Measurements from ENCODE around the gene MBNL3.
"Not testable (repeated sequence)": the region's sequence is repeated elsewhere in the genome, so short reads cannot be mapped to it uniquely, and the experiment has no call there.

Gene MBNL3

DNA sequence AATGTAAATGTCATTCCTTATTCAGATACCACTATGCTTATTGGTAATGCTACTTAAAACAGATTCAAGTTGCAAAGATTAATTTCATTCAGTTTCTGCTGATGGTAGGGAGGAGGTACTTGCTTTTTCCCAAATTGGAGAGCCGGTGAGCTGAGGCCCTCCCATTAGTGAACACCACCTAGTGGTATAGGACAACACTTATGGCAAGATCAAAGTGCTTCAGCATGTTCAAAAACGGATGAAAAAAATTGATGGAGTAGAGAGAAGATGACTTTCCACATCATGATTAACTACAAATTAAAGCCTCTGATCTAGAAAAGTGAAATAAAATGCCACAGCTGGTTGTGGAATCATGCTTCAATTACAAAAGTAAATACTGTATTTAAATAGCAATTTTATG is 112.9 kb downstream of the MBNL3 start:
- DNase-seq (ENCODE audit: low read depth, low spot score) = no peak

GRCh38 chrX:132373610-132374009 is 115.2 kb downstream of the MBNL3 start:
- no peak for DNase-seq (ENCODE audit: low read depth, low spot score)

DNA sequence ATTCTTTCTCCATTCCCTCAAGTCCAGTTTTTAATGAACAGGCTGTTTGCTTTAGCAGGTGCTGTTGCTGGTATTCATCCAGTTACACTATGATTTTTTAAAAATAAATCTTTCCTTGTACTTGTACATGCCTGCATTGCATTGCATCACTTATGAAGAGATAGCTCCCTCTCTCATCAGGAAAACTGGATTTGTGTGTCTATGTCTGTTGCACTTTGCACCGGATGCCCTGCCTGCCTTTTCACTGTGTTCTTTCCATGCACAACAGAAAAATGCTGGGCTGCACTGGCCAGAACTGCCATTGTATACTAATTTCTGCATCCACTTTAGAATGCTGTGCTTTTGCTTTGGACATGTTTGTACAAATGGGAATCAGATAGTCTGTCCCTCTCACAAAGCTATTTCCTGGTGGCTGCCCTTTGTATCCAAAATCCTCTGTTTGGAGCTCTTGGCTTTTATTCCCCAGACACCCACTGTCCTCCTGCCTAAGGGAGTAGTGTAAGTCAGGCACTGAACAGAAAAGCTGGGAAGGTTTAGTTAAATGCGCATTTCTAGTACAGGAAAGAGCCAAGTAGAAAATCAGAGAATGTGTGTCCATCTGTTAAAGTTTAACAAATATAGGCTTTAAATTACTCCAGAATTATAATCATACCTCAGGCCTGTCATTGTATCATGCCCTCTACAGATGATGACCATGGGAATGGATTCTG is 119.1 kb downstream of the MBNL3 start:
- no peak for DNase-seq (ENCODE audit: low read depth, low spot score)

GRCh38 chrX:132367984-132368383 is 120.9 kb downstream of the MBNL3 start:
- no peak for DNase-seq (ENCODE audit: low read depth, low spot score)

GRCh38 chrX:132367314-132367713 is 121.5 kb downstream of the MBNL3 start:
- no peak for DNase-seq (ENCODE audit: low read depth, low spot score)

DNA sequence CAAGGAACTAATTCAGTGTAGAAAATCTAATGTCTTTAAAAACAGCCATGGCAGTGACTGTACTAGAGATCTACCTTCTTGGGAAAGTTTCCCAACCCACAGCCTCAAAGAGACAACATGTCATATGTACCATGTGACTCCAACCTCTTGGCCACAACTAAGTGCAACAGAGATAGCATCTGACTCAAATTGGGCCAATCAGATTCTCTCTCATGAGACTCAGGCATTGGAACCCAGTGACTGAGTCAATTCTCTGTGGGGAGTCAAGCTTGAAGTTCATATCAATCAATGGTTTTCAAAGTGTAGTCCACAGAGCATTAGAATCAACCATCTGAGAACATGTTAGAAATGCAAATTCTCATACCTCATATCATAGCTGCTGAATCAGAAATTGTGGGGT is 123.3 kb downstream of the MBNL3 start:
- DNase-seq (ENCODE audit: low read depth, low spot score) = no peak

GRCh38 chrX:132364313-132364712 is 124.5 kb downstream of the MBNL3 start:
- no peak for DNase-seq (ENCODE audit: low read depth, low spot score)

- DNase-seq (ENCODE audit: low read depth, low spot score) = no peak
Measured at GRCh38 chrX:132353430-132353829, 135.4 kb downstream of the MBNL3 start.

GRCh38 chrX:132336172-132336571 is 152.7 kb downstream of the MBNL3 start:
- no peak for DNase-seq (ENCODE audit: low read depth, low spot score)

- no peak for DNase-seq (ENCODE audit: low read depth, low spot score)
Measured at GRCh38 chrX:132333351-132333750, 155.5 kb downstream of the MBNL3 start.

DNA sequence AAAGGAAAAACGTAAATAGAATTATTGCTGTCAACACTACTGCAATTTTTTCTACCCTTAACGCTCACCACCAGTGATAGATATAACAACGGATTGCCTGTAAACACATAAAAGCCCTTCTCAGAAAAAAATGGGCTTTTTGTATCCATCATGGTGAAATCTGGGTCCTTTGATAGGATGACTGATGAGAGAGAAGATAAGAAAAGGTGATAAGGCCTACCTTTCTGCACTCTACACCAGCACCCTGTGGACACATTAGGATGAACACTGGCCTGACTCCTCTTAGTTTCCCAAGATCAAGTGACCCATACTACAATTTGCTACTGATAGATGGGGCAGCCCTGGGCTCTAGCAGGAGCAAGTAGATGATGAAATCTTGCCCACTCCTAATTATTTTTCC is 157.3 kb downstream of the MBNL3 start:
- no peak for DNase-seq (ENCODE audit: low read depth, low spot score)

DNA sequence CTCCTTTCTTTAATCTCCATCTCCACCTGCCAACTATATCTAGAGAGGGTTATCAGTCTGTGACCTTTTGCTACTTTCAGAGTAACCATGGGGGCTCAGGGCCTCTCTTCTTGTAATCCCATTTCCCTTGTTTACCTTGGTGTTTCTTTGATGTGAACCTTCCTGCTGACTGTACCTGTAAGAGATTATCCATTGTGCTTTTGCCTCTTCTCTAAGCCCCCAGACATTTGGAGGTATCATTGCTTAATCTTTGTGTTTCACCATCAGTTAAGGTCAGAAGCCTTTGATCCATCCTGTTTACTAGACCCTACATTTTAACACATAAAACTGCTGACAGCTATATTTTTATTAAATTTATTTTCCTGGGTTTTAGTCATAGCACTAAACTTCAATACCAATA is 157.8 kb downstream of the MBNL3 start:
- no peak for DNase-seq (ENCODE audit: low read depth, low spot score)

DNA sequence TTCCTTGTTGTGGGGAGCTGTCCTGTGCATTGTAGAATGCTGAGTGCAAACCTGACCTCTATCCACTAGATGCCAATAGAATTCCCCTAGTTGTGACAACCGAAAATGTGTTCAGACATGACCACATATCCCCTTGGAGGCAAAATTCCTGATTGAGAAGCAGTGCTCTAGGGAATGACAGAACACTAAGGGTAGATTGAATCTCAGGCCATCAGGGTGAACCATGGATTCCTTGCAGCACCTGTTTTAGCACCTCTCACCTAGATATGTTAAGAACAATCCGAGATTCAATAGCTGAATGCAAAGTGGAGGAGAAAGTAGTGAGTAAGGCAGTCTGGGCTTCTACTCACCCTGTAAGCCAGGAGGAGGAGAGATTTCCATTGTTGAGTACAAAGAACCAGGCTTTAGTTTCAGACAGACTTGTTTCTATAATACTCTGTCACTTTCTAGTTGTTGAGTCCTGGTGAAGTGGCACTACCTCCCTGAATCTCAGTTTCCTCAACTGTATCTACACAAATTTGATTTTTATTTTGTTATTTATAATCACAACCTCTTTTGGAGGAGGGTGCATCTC is 158.6 kb downstream of the MBNL3 start:
- no peak for DNase-seq (ENCODE audit: low read depth, low spot score)

GRCh38 chrX:132326960-132327359 is 161.9 kb downstream of the MBNL3 start:
- not testable (repeated sequence) for DNase-seq (ENCODE audit: low read depth, low spot score)

Data from astrocyte of the hippocampus (primary cell).